GM19240 (cell line): ENCODE results near the gene SLC4A8.
"Not testable (repeated sequence)": the region's sequence is repeated elsewhere in the genome, so short reads cannot be mapped to it uniquely, and the experiment has no call there.

ENCODE experiments used
- DNase-seq: peaks from one replicate; pipeline ENCODE4 v3.0.0; 2011; ENCODE audit warnings: low spot score; ENCODE audit not compliant: insufficient read length

The SLC4A8 gene

GRCh38 chr12:51429700-51430099 is 5.1 kb downstream of the SLC4A8 start:
- DNase-seq, result no peak

- DNase-seq, result no peak
Measured at GRCh38 chr12:51430196-51430895, 5.7 kb downstream of the SLC4A8 start.

GRCh38 chr12:51432921-51433320 is 8.3 kb downstream of the SLC4A8 start:
- no peak for DNase-seq

GRCh38 chr12:51434305-51434704 is 9.7 kb downstream of the SLC4A8 start:
- no peak for DNase-seq

GRCh38 chr12:51437431-51437830 is 12.8 kb downstream of the SLC4A8 start:
- no peak for DNase-seq

- no peak for DNase-seq
Measured at GRCh38 chr12:51439330-51439729, 14.7 kb downstream of the SLC4A8 start.

- DNase-seq, result no peak
Measured at GRCh38 chr12:51441583-51441982, 17.0 kb downstream of the SLC4A8 start.

GRCh38 chr12:51442324-51442723 is 17.7 kb downstream of the SLC4A8 start:
- no peak for DNase-seq

GRCh38 chr12:51443573-51443972 is 18.9 kb downstream of the SLC4A8 start:
- no peak for DNase-seq

GRCh38 chr12:51448618-51449256 is 24.1 kb downstream of the SLC4A8 start:
- DNase-seq, result no peak

GRCh38 chr12:51449580-51450246 is 25.1 kb downstream of the SLC4A8 start:
- DNase-seq, result no peak

GRCh38 chr12:51450333-51450732 is 25.7 kb downstream of the SLC4A8 start:
- no peak for DNase-seq

- DNase-seq, result no peak
Measured at GRCh38 chr12:51450806-51451205, 26.2 kb downstream of the SLC4A8 start.

GRCh38 chr12:51454016-51454415 is 29.4 kb downstream of the SLC4A8 start:
- not testable (repeated sequence) for DNase-seq

- not testable (repeated sequence) for DNase-seq
Measured at GRCh38 chr12:51455050-51455449, 30.4 kb downstream of the SLC4A8 start.

- no peak for DNase-seq
Measured at GRCh38 chr12:51458635-51459034, 34.0 kb downstream of the SLC4A8 start.

GRCh38 chr12:51460519-51460918 is 35.9 kb downstream of the SLC4A8 start:
- DNase-seq, result no peak

GRCh38 chr12:51465491-51465890 is 40.9 kb downstream of the SLC4A8 start:
- no peak for DNase-seq

- DNase-seq, result no peak
Measured at GRCh38 chr12:51470116-51470515, 45.5 kb downstream of the SLC4A8 start.

- no peak for DNase-seq
Measured at GRCh38 chr12:51471111-51471864, 46.7 kb downstream of the SLC4A8 start.

- no peak for DNase-seq
Measured at GRCh38 chr12:51472984-51473383, 48.4 kb downstream of the SLC4A8 start.

- DNase-seq, result no peak
Measured at GRCh38 chr12:51473947-51474346, 49.3 kb downstream of the SLC4A8 start.
